D721Med (cell line): Measurements from ENCODE around the gene GLIS1.

Source experiments
- DNase-seq: peaks from one replicate; pipeline ENCODE4 v3.0.0; 2011; ENCODE audit warnings: low spot score; ENCODE audit not compliant: insufficient read length
- FAIRE-seq: peaks from 2 replicates; lab custom pipeline; 2011; peaks lifted over from hg19 to GRCh38; lab: Jason Lieb, UNC
- CTCF ChIP-seq: IDR thresholded peaks from 2 replicates; pipeline ENCODE4 v1.5.1; 2012; ENCODE audit warnings: mild to moderate bottlenecking, control low read depth; ENCODE audit not compliant: insufficient read depth; ENCODE audit errors: missing control alignments

GLIS1 gene

GRCh38 chr1:53592521-53592982, 146.4 kb downstream of the GLIS1 start:
- no peak for TF ChIP-seq CTCF
- no peak for FAIRE-seq
- no peak for DNase-seq

GRCh38 chr1:53591924-53592323, 147.0 kb downstream of the GLIS1 start:
- DNase-seq: no peak
- no peak for FAIRE-seq
- TF ChIP-seq CTCF: no peak

GRCh38 chr1:53590531-53591515, 148.1 kb downstream of the GLIS1 start:
- FAIRE-seq (no peak), DNase-seq (no peak)
- TF ChIP-seq CTCF: no peak

- DNase-seq: no peak
- no peak for TF ChIP-seq CTCF
These were observed 148.9 kb downstream of the GLIS1 start for GRCh38 chr1:53590104-53590503.

GRCh38 chr1:53589043-53589887, 149.7 kb downstream of the GLIS1 start:
- DNase-seq: no peak
- no peak for FAIRE-seq
- no peak for TF ChIP-seq CTCF

More at GRCh38 chr1:53590104-53590503, 148.9 kb downstream of the GLIS1 start:
- no peak for FAIRE-seq

GRCh38 chr1:53588053-53588779, 150.7 kb downstream of the GLIS1 start:
- FAIRE-seq (no peak), DNase-seq (no peak)
- TF ChIP-seq CTCF: no peak
